ENCODE measurements around the gene TOMM40.
A peak's percentile ranks its signal among the peaks of the same experiment; 100 is the strongest.
"Not testable (repeated sequence)": the region's sequence is repeated elsewhere in the genome, so short reads cannot be mapped to it uniquely, and the experiment has no call there.

The TOMM40 gene

GRCh38 chr19:44909775-44910174 lies 18.7 kb downstream of the TOMM40 start:
- no peak overlapping the region for H3K27ac ChIP-seq
- no peak for TF ChIP-seq CTCF (conservative IDR thresholded peaks at IDR 0.05)
- no peak for TF ChIP-seq ZFX (IDR thresholded peaks at IDR 0.05)

GRCh38 chr19:44911896-44912295 lies 20.8 kb downstream of the TOMM40 start:
- H3K27ac ChIP-seq = not testable (repeated sequence)

GRCh38 chr19:44912854-44913253 lies 21.8 kb downstream of the TOMM40 start:
- no peak overlapping the region for H3K27ac ChIP-seq
- TF ChIP-seq CTCF (conservative IDR thresholded peaks at IDR 0.05) = no peak
- TF ChIP-seq ZFX (IDR thresholded peaks at IDR 0.05) = no peak

GRCh38 chr19:44913512-44914432 lies 22.7 kb downstream of the TOMM40 start:
- H3K27ac ChIP-seq = not testable (repeated sequence)

GRCh38 chr19:44914433-44915206 lies 23.6 kb downstream of the TOMM40 start, which contains the start of gene APOC1:
TSS of gene APOC1 (plus strand) at chr19:44914608. CDS start at chr19:44914892, 284 bp downstream.
- peak within 1 kb of the TSS; percentile 57 for H3K27ac ChIP-seq

GRCh38 chr19:44924243-44924725 lies 33.2 kb downstream of the TOMM40 start:
- TF ChIP-seq CTCF (conservative IDR thresholded peaks at IDR 0.05) = no peak
- no peak for TF ChIP-seq ZFX (IDR thresholded peaks at IDR 0.05)
- H3K27ac ChIP-seq = no peak overlapping the region

- TF ChIP-seq ZFX (IDR thresholded peaks at IDR 0.05) (no peak), CTCF (conservative IDR thresholded peaks at IDR 0.05) (no peak)
- H3K27ac ChIP-seq = no peak overlapping the region
These were observed 34.2 kb downstream of the TOMM40 start for GRCh38 chr19:44925114-44925891.

- not testable (repeated sequence) for H3K27ac ChIP-seq
These were observed 35.4 kb downstream of the TOMM40 start for GRCh38 chr19:44926245-44927077.
